DND-41 (cell line): ENCODE measurements around the gene COL4A6.

Source experiments
- ATAC-seq: fragments of 200-7000 bp; cut with Tn5 transposase; 3 replicates; pipeline ENCODE4 v1.9.1; 2021; ENCODE audit warnings: low read depth; ENCODE audit not compliant: insufficient read depth
- DNase-seq: peaks from one replicate; pipeline ENCODE4 v3.0.0-alpha.2; 2020
- H2AFZ ChIP-seq: 2 replicates; pipeline ENCODE4 v1.6.0; 2012; ENCODE audit warnings: low read depth, low read length
- H3K27ac ChIP-seq: 2 replicates; pipeline ENCODE4 v1.5.1; 2012; ENCODE audit warnings: low read length, inconsistent platforms
- H3K27me3 ChIP-seq: fragments of 200-600 bp; sonication (generic); 2 replicates; pipeline ENCODE4 v1.6.0; 2012; ENCODE audit warnings: low read length, mild to moderate bottlenecking, inconsistent platforms; ENCODE audit not compliant: insufficient read depth, poor library complexity
- H3K36me3 ChIP-seq: 2 replicates; pipeline ENCODE4 v1.5.1; 2012; ENCODE audit warnings: low read length, inconsistent platforms; ENCODE audit not compliant: insufficient read depth
- H3K4me1 ChIP-seq: 2 replicates; pipeline ENCODE4 v1.5.1; 2012; ENCODE audit warnings: mild to moderate bottlenecking, low read length; ENCODE audit not compliant: insufficient read depth
- H3K4me2 ChIP-seq: 2 replicates; pipeline ENCODE4 v1.6.0; 2012; ENCODE audit warnings: mild to moderate bottlenecking, moderate library complexity, low read length, inconsistent platforms; ENCODE audit not compliant: insufficient read depth
- H3K4me3 ChIP-seq, 2 experiments: fragments of 200-600 bp in 1 of 2; shearing (Covaris generic) in 1 of 2; 2 replicates each; pipeline ENCODE4 v1.5.1; 2012 to 2016; ENCODE audit warnings: inconsistent platforms in 2 of 2, low read length in 2 of 2, mild to moderate bottlenecking in 2 of 2, low read depth in 1 of 2, moderate library complexity in 1 of 2
- H3K79me2 ChIP-seq: 2 replicates; pipeline ENCODE4 v1.6.0; 2012; ENCODE audit warnings: low read length, inconsistent platforms; ENCODE audit not compliant: insufficient read depth
- H3K9ac ChIP-seq: 2 replicates; pipeline ENCODE4 v1.6.0; 2012; ENCODE audit warnings: low read depth, mild to moderate bottlenecking, inconsistent platforms, low read length, moderate library complexity
- H3K9me3 ChIP-seq: 2 replicates; pipeline ENCODE4 v1.5.1; 2012; ENCODE audit warnings: low read length, moderate library complexity, mild to moderate bottlenecking, inconsistent platforms; ENCODE audit not compliant: insufficient read depth, severe bottlenecking
- H4K20me1 ChIP-seq: 2 replicates; pipeline ENCODE4 v1.6.0; 2012; ENCODE audit warnings: low read length; ENCODE audit not compliant: insufficient read depth
- CTCF ChIP-seq: IDR thresholded peaks from 2 replicates; pipeline ENCODE4 v1.5.1; 2012; ENCODE audit warnings: borderline replicate concordance, low read length, moderate library complexity, mild to moderate bottlenecking; ENCODE audit not compliant: poor library complexity, severe bottlenecking; ENCODE audit errors: extremely low read depth
- EZH2 ChIP-seq: IDR thresholded peaks from 3 replicates; pipeline ENCODE4 v1.6.1; 2012; ENCODE audit warnings: borderline replicate concordance, low read depth, mild to moderate bottlenecking, moderate library complexity, low read length, inconsistent platforms; ENCODE audit not compliant: severe bottlenecking

COL4A6 gene

DNA sequence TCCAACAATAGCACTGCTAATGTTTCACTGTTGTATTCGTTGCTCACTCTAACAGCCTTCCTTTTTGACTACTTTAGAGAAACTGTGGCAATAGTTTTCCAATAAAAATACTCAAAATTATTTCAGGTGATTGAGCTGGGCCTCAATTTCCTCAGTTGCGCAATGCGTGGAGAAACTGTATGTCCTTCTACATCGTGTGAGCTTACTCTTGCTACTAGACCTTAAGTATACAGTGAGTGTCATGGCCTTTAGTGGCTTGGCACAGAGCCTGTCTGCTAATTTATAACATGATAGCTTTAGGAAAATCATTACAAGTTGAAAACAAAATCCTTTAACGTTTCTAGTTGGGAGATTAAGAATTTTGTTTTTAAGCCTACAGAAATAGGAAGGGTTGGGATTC is 114.5 kb downstream of the COL4A6 start:
- Histone ChIP-seq H3K79me2 (no peaks in the 10 kb centered on the region), H3K27ac (no peak overlapping the region), H3K4me1 (no peaks in the 10 kb centered on the region), H3K4me3 (no peak overlapping the region), H3K36me3 (no peaks in the 10 kb centered on the region), H3K27me3 (no peaks in the 10 kb centered on the region), H4K20me1 (no peaks in the 10 kb centered on the region), H3K9me3 (no peaks in the 10 kb centered on the region), H3K4me2 (no peak overlapping the region), H2AFZ (no peak overlapping the region), H3K9ac (no peak overlapping the region)
- DNase-seq (no peak), ATAC-seq (no peak)
- TF ChIP-seq EZH2 (no peak), CTCF (no peak)

DNA sequence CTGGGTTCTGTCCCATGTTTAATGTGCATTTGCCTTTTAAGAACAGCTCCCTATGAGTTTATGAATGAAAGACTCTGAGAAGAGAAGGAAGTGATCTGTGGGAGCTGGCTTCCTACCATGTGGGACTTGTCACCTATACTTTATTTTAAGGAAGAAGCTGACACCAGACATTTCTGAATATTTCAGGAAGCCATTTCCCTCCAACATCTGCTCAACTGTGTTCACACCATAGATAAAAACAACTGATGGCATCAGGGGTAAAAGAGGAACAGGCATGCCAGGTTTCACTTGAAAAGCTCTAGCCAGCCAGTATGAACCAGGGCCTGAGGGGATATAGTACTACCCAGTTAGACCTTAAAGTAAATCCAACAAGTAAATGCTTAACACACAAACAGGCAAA is 116.0 kb downstream of the COL4A6 start:
- no peak overlapping the region for H3K9ac ChIP-seq
- ATAC-seq (no peak), DNase-seq (no peak)
- TF ChIP-seq EZH2 (no peak), CTCF (no peak)
- H2AFZ ChIP-seq = no peak overlapping the region
- H3K27me3 ChIP-seq = no peaks in the 10 kb centered on the region
- no peak overlapping the region for H3K4me3 ChIP-seq
- no peaks in the 10 kb centered on the region for H3K36me3 ChIP-seq
- no peaks in the 10 kb centered on the region for H3K4me1 ChIP-seq
- H3K79me2 ChIP-seq = no peaks in the 10 kb centered on the region
- no peaks in the 10 kb centered on the region for H4K20me1 ChIP-seq
- no peak overlapping the region for H3K27ac ChIP-seq
- H3K4me2 ChIP-seq = no peak overlapping the region
- no peaks in the 10 kb centered on the region for H3K9me3 ChIP-seq

GRCh38 chrX:108316456-108316855 is 121.8 kb downstream of the COL4A6 start:
- Histone ChIP-seq H2AFZ (no peak overlapping the region), H3K9ac (no peak overlapping the region), H3K36me3 (no peaks in the 10 kb centered on the region), H3K4me3 (no peak overlapping the region), H3K79me2 (no peaks in the 10 kb centered on the region), H3K27me3 (no peaks in the 10 kb centered on the region), H3K9me3 (no peaks in the 10 kb centered on the region), H3K27ac (no peak overlapping the region), H3K4me1 (no peaks in the 10 kb centered on the region), H3K4me2 (no peak overlapping the region), H4K20me1 (no peaks in the 10 kb centered on the region)
- TF ChIP-seq EZH2 (no peak), CTCF (no peak)
- ATAC-seq (no peak), DNase-seq (no peak)

- DNase-seq (no peak), ATAC-seq (no peak)
- H3K36me3 ChIP-seq = no peaks in the 10 kb centered on the region
- no peaks in the 10 kb centered on the region for H4K20me1 ChIP-seq
- H3K4me2 ChIP-seq = no peak overlapping the region
- no peak overlapping the region for H3K9ac ChIP-seq
- H3K27ac ChIP-seq = no peak overlapping the region
- H3K4me1 ChIP-seq = no peaks in the 10 kb centered on the region
- no peak overlapping the region for H3K4me3 ChIP-seq
- no peak overlapping the region for H2AFZ ChIP-seq
- TF ChIP-seq EZH2 (no peak), CTCF (no peak)
- H3K9me3 ChIP-seq = no peaks in the 10 kb centered on the region
- H3K79me2 ChIP-seq = no peaks in the 10 kb centered on the region
- H3K27me3 ChIP-seq = no peaks in the 10 kb centered on the region
Measured at GRCh38 chrX:108313669-108314068, 124.6 kb downstream of the COL4A6 start.
